GM03348 (cell line): Measurements from ENCODE around the gene KRT14.
A peak's percentile ranks its signal among the peaks of the same experiment; 100 is the strongest.
"Not testable (repeated sequence)": the region's sequence is repeated elsewhere in the genome, so short reads cannot be mapped to it uniquely, and the experiment has no call there.

ENCODE experiments used
- DNase-seq: peaks from one replicate; pipeline ENCODE4 v3.0.0; 2012; ENCODE audit warnings: low spot score

Gene KRT14

GRCh38 chr17:41622340-41623183 lies 35.9 kb upstream of the KRT14 start:
- not testable (repeated sequence) for DNase-seq

GRCh38 chr17:41621916-41622315 lies 35.2 kb upstream of the KRT14 start:
- DNase-seq, result no peak

- not testable (repeated sequence) for DNase-seq
Observed at GRCh38 chr17:41621435-41621817, 34.7 kb upstream of the KRT14 start.

GRCh38 chr17:41620583-41621434 lies 34.1 kb upstream of the KRT14 start:
- no peak for DNase-seq

- DNase-seq, result not testable (repeated sequence)
Observed at GRCh38 chr17:41619927-41620582, 33.4 kb upstream of the KRT14 start.

DNA sequence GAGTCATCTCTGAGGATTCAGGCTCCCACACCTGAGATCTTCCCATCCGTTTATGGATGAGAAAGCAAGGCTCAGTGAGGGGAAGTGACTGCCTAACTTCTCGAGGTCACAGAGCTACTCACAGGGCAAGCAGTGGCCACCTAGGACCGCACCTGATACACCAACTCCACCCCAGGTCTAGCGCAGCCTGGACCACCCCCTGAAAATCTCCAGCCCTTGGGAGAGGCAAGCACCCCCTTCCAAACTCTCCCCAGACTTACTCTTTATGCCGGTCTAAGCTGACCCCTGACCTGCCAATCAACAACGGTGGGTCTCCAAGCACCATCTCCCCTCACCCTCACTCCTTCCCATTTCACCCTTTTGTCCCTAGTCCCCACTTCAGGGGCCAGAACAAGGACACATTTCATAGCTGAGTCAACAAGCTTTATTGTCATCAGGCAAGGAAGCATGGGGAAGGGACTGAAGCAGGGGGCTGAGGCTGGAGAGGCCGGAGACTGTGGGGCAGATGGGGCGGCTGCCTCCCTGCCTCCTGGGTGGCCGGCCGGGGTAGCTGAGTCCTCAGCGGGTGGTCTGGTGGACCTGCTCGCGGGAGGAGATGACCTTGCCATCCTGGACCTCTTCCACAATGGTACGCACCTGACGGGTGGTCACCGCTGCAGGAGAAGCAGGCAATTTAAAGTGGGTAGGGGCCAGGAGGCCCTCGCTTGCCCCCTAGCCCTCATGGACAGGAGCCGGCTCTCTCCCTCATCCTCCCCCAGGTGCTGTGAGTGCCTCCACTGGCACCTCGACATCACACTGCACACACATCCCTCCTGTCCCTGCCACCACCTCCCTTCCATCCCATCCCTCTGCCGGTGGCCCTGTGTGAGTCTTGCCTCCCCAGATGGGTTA lies 32.6 kb upstream of the KRT14 start:
- no peak for DNase-seq

- DNase-seq, result no peak
Observed at GRCh38 chr17:41618341-41619035, 31.8 kb upstream of the KRT14 start.

DNA sequence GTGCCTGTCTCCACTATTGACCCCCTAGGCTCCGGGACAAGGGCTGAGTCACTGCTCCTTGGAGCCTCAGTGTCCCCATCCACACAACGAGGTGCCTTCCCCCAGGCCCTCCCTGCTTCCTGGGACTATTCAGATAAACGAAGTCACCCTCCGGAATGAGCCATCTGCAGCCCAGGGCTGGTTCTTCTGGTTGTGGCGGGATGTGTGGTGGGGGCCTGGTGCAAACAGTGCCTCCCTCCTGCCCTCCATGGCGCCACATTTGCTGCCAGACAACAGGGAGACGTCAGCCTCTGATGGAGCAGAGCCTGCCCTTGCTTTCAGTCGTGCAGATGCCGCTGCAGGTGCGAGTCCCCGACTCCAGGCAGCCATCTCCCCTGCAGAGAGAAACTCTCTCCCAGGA lies 31.0 kb upstream of the KRT14 start:
- no peak for DNase-seq

DNA sequence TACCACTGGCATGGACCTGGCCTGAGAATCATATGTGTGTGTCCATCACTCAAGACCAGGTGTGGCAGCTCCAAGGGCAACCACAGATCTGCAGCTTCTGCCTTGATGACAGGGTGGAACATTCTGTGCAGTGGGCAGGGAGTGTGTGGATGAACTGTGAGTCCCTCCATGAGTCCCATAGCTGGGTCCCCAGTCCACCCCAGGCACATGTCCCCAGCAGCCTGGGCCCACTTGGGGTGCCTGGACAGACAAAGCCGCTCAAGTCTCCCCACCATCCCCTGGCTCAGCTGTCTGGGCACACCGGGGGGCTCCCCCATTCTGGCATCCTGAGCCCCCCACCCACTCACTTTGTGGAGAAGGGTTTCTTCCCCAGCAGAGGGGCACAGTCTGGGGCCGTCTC lies 30.4 kb upstream of the KRT14 start:
- no peak for DNase-seq

- DNase-seq, result not testable (repeated sequence)
Observed at GRCh38 chr17:41616486-41616885, 29.8 kb upstream of the KRT14 start.

GRCh38 chr17:41615454-41615853 lies 28.8 kb upstream of the KRT14 start:
- DNase-seq, result no peak

- DNase-seq, result not testable (repeated sequence)
Observed at GRCh38 chr17:41614767-41615166, 28.1 kb upstream of the KRT14 start.

- DNase-seq, result no peak
Observed at GRCh38 chr17:41614098-41614497, 27.4 kb upstream of the KRT14 start.

DNA sequence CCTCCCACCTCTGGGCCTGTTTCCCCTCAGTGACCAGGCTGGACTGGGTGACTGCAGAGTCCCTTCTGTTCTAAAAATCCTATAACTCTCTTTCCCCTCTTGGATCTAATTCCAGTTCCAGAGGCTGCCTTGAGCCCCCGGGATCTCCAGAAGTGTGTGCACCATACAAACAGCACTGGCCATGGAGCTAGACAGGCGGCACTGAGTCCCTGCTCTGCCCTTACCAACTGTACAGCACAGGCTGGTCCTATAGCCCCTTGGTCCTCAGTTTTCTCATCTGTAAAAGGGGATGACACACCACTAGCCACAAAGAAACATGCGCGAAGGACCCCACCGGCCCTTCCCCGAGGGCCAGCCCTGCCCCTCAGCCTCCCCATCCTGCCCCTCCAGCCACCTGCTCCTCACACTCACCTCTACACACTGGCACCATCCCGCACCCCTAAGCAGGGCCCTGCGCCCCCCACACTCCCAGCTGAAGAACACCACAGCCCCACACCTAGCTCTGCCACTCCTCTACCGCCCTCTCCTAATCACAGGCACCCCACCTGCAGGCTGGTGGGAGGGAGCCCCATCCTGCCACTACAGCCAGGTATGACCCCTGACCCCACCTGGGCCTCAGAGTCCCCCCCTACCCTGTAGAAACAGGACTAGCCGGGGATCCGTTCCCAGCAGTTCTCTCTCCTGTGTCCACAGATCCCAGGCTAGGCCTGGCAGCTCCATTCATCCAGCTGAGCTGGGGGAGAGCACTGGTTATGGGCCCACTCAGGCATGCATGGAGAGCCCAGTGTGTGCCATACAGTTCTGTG lies 26.8 kb upstream of the KRT14 start:
- no peak for DNase-seq

DNA sequence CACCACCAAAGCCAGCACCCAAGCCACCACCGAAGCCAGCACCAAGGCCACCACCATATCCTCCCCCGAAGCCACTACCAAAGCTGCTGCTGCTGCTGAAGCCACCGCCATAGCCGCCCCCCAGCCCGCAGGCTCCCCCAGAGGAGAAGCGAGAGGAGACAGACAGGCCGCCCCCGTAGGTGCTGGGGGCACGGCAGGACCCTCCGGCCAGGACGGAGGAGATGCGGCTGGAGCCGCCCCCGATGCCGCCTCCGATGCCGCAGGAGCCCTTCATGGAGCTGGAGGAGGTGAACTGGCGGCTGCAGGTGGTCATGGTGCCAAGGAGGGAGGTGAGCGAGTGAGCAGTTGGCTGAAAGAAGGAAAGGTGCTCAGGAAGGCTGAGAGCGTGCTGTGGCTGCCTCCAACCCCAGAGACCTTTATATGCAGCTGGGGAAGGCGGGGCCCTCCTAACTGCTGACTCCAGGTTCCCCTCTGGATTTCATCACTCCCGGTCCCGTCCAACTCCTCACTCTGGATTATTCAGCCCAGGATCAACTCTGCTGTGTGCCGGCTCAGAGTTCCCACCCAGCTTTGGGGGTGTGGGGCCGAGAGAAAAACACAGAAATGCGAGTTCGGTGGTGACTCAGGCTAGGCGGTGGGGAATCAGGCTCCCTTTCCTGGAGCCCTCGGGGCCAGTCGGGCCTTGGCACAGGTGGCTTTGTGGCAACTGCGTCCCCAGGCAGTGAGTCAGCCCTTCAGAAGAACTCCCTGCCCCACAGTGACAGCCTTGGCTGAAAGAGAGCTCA lies 25.9 kb upstream of the KRT14 start, which contains the start of gene KRT16:
Gene KRT16, minus strand, starts transcription at position 392 of the 785 bp plus-strand sequence. Its CDS starts 79 bp downstream, at position 313.
- DNase-seq, result peak; percentile 49

DNA sequence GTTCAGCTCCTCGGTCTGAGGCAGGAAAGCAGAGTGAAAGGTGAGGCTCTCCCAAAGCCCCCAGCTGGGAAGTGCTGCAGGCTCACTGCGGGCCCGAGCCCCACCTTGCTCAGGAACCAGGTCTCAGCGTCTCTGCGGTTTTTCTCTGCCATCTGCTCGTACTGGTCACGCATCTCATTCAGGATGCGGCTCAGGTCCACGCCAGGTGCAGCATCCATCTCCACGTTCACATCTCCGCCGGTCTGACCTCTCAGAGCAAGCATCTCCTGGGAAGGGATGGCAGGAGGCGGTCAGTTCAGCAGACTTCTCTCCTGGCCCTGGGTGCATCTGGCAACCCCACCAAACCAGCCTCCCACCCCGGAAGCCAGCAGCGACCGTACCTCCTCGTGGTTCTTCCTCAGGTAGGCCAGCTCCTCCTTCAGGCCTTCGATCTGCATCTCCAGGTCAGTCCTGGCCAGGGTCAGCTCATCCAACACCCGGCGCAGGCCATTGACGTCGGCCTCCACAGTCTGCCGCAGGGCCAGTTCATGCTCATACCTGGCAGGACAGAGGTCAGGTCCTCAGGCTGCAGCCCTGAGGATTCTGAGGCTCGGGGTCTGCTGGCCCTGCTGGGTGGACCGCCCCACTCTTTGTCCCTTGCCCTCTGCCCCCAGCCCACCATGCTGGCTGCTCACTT lies 24.4 kb upstream of the KRT14 start:
- DNase-seq, result no peak

DNA sequence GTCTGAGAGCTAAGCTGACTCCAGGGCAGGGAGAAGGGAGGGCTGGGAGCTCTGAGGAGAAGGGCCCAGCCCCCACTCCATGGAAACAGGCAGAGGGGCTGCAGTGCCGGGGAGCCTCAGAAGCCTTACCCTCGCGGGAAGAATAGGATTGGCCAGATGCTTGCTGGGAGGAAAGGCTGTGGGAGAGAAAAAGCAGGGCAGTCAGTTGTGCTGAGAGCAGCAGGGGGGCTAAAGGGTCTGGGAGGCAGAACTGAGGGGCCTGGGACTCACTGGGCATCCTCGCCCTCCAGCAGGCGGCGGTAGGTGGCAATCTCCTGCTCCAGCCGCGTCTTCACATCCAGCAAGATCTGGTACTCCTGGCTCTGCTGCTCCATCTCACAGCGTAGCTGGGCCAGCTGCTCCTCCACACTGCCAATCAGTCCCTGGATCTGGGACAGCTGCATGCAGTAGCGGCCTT lies 23.4 kb upstream of the KRT14 start:
- not testable (repeated sequence) for DNase-seq

GRCh38 chr17:41606930-41607329 lies 20.2 kb upstream of the KRT14 start:
- not testable (repeated sequence) for DNase-seq
